Astrocyte (in vitro differentiated cells and primary cell): ENCODE results near the gene MROH9. TPM values are rescaled to one million over a fixed set of nuclear protein-coding genes. Genes with fewer than 3 reads are reported as not detected.

Experiments used
- DNase-seq: peaks from one replicate; pipeline ENCODE4 v3.0.0-alpha.2; 2010; ENCODE audit warnings: low read depth
- FAIRE-seq: peaks from 2 replicates; lab custom pipeline; 2011; peaks lifted over from hg19 to GRCh38; lab: Jason Lieb, UNC
- H2AFZ ChIP-seq: 2 replicates; pipeline ENCODE4 v1.6.0; 2012; ENCODE audit warnings: low read depth, low read length, inconsistent platforms
- H3K27ac ChIP-seq: 2 replicates; pipeline ENCODE4 v1.5.1; 2011; ENCODE audit warnings: low read depth, low read length, inconsistent platforms
- H3K27me3 ChIP-seq: 2 replicates; pipeline ENCODE4 v1.6.0; 2011; ENCODE audit warnings: low read length, inconsistent platforms; ENCODE audit not compliant: insufficient read depth
- H3K36me3 ChIP-seq: 2 replicates; pipeline ENCODE4 v1.5.1; 2011; ENCODE audit warnings: low read length, inconsistent platforms; ENCODE audit not compliant: insufficient read depth
- H3K4me1 ChIP-seq: 2 replicates; pipeline ENCODE4 v1.5.1; 2011; ENCODE audit warnings: low read length, inconsistent platforms; ENCODE audit not compliant: insufficient read depth
- H3K4me2 ChIP-seq: 2 replicates; pipeline ENCODE4 v1.6.0; 2012; ENCODE audit warnings: low read length, inconsistent platforms
- H3K4me3 ChIP-seq: 2 replicates; pipeline ENCODE4 v1.5.1; 2011; ENCODE audit warnings: low read depth, mild to moderate bottlenecking, low read length, inconsistent platforms; ENCODE audit not compliant: insufficient read depth
- H3K79me2 ChIP-seq: 2 replicates; pipeline ENCODE4 v1.6.0; 2012; ENCODE audit warnings: mild to moderate bottlenecking, low read length, inconsistent platforms; ENCODE audit not compliant: insufficient read depth
- H3K9ac ChIP-seq: 2 replicates; pipeline ENCODE4 v1.6.0; 2012; ENCODE audit warnings: mild to moderate bottlenecking, low read length, inconsistent platforms
- H3K9me3 ChIP-seq: 2 replicates; pipeline ENCODE4 v1.5.1; 2012; ENCODE audit warnings: low read depth, mild to moderate bottlenecking, low read length, inconsistent platforms; ENCODE audit not compliant: insufficient read depth
- H4K20me1 ChIP-seq: 2 replicates; pipeline ENCODE4 v1.6.0; 2012; ENCODE audit warnings: low read length, inconsistent platforms; ENCODE audit not compliant: insufficient read depth
- H3K27ac Mint-ChIP-seq: one replicate; pipeline ENCODE4 v1.8.0; 2021; ENCODE audit warnings: mild to moderate bottlenecking, mixed read lengths; ENCODE audit not compliant: unreplicated experiment
- H3K27me3 Mint-ChIP-seq: one replicate; pipeline ENCODE4 v1.8.0; 2021; ENCODE audit warnings: low read depth, mixed read lengths; ENCODE audit not compliant: unreplicated experiment
- H3K36me3 Mint-ChIP-seq: one replicate; pipeline ENCODE4 v1.8.0; 2021; ENCODE audit warnings: low read depth, mixed read lengths; ENCODE audit not compliant: unreplicated experiment
- H3K4me1 Mint-ChIP-seq: one replicate; pipeline ENCODE4 v1.8.0; 2021; ENCODE audit warnings: low read depth, mixed read lengths; ENCODE audit not compliant: unreplicated experiment
- H3K4me3 Mint-ChIP-seq: one replicate; pipeline ENCODE4 v1.8.0; 2021; ENCODE audit warnings: mild to moderate bottlenecking, moderate library complexity, mixed read lengths; ENCODE audit not compliant: unreplicated experiment
- H3K9me3 Mint-ChIP-seq: one replicate; pipeline ENCODE4 v1.8.0; 2021; ENCODE audit warnings: mild to moderate bottlenecking, mixed read lengths; ENCODE audit not compliant: unreplicated experiment
- EZH2 ChIP-seq: IDR thresholded peaks from 2 replicates; pipeline ENCODE4 v1.6.1; 2012; ENCODE audit warnings: mild to moderate bottlenecking, low read length, inconsistent platforms; ENCODE audit not compliant: insufficient read depth
- total RNA-seq: library from RNA; stranded (reverse); gene quantifications from 2 replicates; pipeline ENCODE4 v1.2.1, GENCODE V29; 2021
- TF ChIP-seq, protein P1 (sequence below): IDR thresholded peaks from 2 replicates; pipeline ENCODE4 v1.5.1; 2011; ENCODE audit warnings: low read depth, mild to moderate bottlenecking, inconsistent platforms, low read length, moderate library complexity; ENCODE audit not compliant: insufficient read depth

Gene MROH9
- total RNA-seq, 1 donor from 2014 or later = not detected

DNA sequence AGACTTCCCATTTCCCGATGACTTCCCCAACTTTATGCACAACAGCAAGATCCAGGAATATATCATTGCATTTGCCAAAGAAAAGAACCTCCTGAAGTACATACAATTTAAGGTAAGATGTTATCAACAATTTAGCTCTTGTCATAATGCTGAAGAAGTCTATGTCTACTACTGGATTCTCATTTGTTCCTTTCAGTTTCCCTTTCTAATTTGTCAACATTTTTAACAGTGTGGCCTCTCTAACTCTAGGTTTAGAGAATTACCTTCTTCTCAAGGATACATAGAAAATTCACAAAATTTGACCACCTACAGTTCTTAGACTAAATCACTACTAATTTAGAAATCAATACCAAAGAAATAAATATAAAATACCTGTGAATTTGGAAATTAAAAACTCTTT is 168.5 kb downstream of the MROH9 start:
- no peaks in the 10 kb centered on the region for H4K20me1 ChIP-seq
- H3K4me3 ChIP-seq = no peak overlapping the region
- H3K4me1 ChIP-seq = no peaks in the 10 kb centered on the region
- DNase-seq = no peak
- H3K4me3 Mint-ChIP-seq = no peak overlapping the region
- no peaks in the 10 kb centered on the region for H3K79me2 ChIP-seq
- no peaks in the 10 kb centered on the region for H3K27me3 ChIP-seq
- H3K27me3 Mint-ChIP-seq = no peaks in the 10 kb centered on the region
- H3K9me3 Mint-ChIP-seq = no peaks in the 10 kb centered on the region
- no peaks in the 10 kb centered on the region for H3K4me1 Mint-ChIP-seq
- TF ChIP-seq, protein P1, sequence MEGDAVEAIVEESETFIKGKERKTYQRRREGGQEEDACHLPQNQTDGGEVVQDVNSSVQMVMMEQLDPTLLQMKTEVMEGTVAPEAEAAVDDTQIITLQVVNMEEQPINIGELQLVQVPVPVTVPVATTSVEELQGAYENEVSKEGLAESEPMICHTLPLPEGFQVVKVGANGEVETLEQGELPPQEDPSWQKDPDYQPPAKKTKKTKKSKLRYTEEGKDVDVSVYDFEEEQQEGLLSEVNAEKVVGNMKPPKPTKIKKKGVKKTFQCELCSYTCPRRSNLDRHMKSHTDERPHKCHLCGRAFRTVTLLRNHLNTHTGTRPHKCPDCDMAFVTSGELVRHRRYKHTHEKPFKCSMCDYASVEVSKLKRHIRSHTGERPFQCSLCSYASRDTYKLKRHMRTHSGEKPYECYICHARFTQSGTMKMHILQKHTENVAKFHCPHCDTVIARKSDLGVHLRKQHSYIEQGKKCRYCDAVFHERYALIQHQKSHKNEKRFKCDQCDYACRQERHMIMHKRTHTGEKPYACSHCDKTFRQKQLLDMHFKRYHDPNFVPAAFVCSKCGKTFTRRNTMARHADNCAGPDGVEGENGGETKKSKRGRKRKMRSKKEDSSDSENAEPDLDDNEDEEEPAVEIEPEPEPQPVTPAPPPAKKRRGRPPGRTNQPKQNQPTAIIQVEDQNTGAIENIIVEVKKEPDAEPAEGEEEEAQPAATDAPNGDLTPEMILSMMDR = no peak
- TF ChIP-seq EZH2 = no peak
- H3K27ac ChIP-seq = no peak overlapping the region
- no peak overlapping the region for H2AFZ ChIP-seq
- no peaks in the 10 kb centered on the region for H3K36me3 Mint-ChIP-seq
- FAIRE-seq = no peak
- H3K9ac ChIP-seq = no peak overlapping the region
- no peaks in the 10 kb centered on the region for H3K36me3 ChIP-seq
- H3K9me3 ChIP-seq = no peaks in the 10 kb centered on the region
- no peak overlapping the region for H3K4me2 ChIP-seq
- H3K27ac Mint-ChIP-seq = no peak overlapping the region

DNA sequence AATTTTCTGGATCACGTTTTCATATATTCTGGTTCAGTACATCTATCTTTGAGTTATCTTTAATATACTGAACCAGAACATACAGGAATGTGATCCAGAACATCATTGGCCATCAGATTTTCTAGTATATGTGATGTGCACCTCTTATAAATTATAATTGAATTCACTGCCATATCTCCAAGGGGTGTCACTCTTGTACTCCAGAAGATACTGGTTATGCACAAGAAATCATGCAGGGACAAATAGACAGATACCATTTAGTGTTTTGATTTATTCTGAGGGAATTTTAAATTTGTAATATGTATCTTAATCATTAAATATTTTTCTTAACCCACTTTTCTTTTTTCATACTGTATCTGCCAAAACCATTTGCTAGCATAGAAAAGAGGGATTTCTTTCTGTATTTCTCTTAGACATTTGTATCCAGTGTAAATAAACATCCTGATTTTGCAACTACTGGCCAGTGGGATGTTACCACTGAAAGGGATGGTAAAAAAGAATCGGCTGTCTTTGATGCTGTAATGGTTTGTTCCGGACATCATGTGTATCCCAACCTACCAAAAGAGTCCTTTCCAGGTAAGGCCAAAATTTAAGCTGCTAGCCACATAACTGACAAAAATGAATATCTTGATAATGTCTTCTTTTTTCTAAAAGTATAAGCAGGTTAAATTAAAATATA is 172.1 kb downstream of the MROH9 start:
- Mint-ChIP-seq H3K9me3 (no peaks in the 10 kb centered on the region), H3K27me3 (no peaks in the 10 kb centered on the region), H3K4me3 (no peak overlapping the region), H3K27ac (no peak overlapping the region), H3K4me1 (no peaks in the 10 kb centered on the region), H3K36me3 (no peaks in the 10 kb centered on the region)
- TF ChIP-seq EZH2 = no peak
- Histone ChIP-seq H3K4me3 (no peak overlapping the region), H3K36me3 (no peaks in the 10 kb centered on the region), H3K9me3 (no peaks in the 10 kb centered on the region), H3K27ac (no peak overlapping the region), H2AFZ (no peak overlapping the region), H3K9ac (no peak overlapping the region), H3K79me2 (no peaks in the 10 kb centered on the region), H3K27me3 (no peaks in the 10 kb centered on the region), H3K4me2 (no peak overlapping the region), H4K20me1 (no peaks in the 10 kb centered on the region), H3K4me1 (no peaks in the 10 kb centered on the region)
- FAIRE-seq = no peak
- no peak for DNase-seq

DNA sequence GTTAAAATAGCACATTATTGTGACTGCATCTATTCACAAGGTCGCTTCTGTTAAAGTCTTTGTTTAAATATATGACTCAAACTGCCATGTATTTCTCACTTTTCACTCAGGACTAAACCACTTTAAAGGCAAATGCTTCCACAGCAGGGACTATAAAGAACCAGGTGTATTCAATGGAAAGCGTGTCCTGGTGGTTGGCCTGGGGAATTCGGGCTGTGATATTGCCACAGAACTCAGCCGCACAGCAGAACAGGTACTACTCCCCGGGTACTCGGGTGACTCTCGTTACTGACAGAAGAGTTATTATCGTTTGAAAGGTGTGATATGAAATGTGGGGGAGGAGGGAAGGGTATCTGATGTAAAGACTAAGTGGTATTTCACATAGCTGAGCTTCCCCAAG is 172.6 kb downstream of the MROH9 start:
- Mint-ChIP-seq H3K27me3 (no peaks in the 10 kb centered on the region), H3K9me3 (no peaks in the 10 kb centered on the region), H3K4me3 (no peak overlapping the region), H3K27ac (no peak overlapping the region), H3K4me1 (no peaks in the 10 kb centered on the region), H3K36me3 (no peaks in the 10 kb centered on the region)
- Histone ChIP-seq H3K9me3 (no peaks in the 10 kb centered on the region), H3K9ac (no peak overlapping the region), H4K20me1 (no peaks in the 10 kb centered on the region), H2AFZ (no peak overlapping the region), H3K4me2 (no peak overlapping the region), H3K4me3 (no peak overlapping the region), H3K27me3 (no peaks in the 10 kb centered on the region), H3K79me2 (no peaks in the 10 kb centered on the region), H3K27ac (no peak overlapping the region), H3K36me3 (no peaks in the 10 kb centered on the region), H3K4me1 (no peaks in the 10 kb centered on the region)
- FAIRE-seq (no peak), DNase-seq (no peak)
- TF ChIP-seq, protein P1 = no peak
- no peak for TF ChIP-seq EZH2
